Neural progenitor cell (in vitro differentiated cells): Measurements from ENCODE around the gene FAM219B. TPM values are rescaled to one million over a fixed set of nuclear protein-coding genes. Genes with fewer than 3 reads are reported as not detected.

ENCODE experiments used
- DNase-seq: peaks from one replicate; pipeline ENCODE4 v3.0.0-alpha.2; 2016; ENCODE audit warnings: low spot score
- H2AFZ ChIP-seq: fragments of 200-600 bp; sonication (generic); replicated peaks from 2 replicates; pipeline ENCODE4 v1.6.1; 2016; ENCODE audit warnings: antibody characterized with exemption
- H3F3A ChIP-seq: fragments of 200-600 bp; sonication (generic); 2 replicates; pipeline ENCODE4 v1.6.1; 2016; ENCODE audit warnings: antibody characterized with exemption, low read depth
- H3K27ac ChIP-seq: fragments of 200-600 bp; sonication (generic); 2 replicates; pipeline ENCODE4 v1.5.1; 2016; ENCODE audit warnings: mild to moderate bottlenecking
- H3K27me3 ChIP-seq: fragments of 200-600 bp; sonication (generic); 2 replicates; pipeline ENCODE4 v1.6.1; 2016; ENCODE audit warnings: mild to moderate bottlenecking, moderate library complexity
- H3K36me3 ChIP-seq: fragments of 200-600 bp; sonication (generic); 2 replicates; pipeline ENCODE4 v1.5.1; 2016
- H3K4me1 ChIP-seq: fragments of 200-600 bp; sonication (generic); 2 replicates; pipeline ENCODE4 v1.6.1; 2016; ENCODE audit warnings: mixed run types
- H3K4me2 ChIP-seq: fragments of 200-600 bp; sonication (generic); 2 replicates; pipeline ENCODE4 v1.6.1; 2016
- H3K4me3 ChIP-seq: fragments of 200-600 bp; sonication (generic); 2 replicates; pipeline ENCODE4 v1.5.1; 2016
- H3K79me2 ChIP-seq: fragments of 200-600 bp; sonication (generic); 2 replicates; pipeline ENCODE4 v1.6.1; 2016; ENCODE audit warnings: low read depth
- H3K9ac ChIP-seq: fragments of 200-600 bp; sonication (generic); 2 replicates; pipeline ENCODE4 v1.6.1; 2016
- H3K9me3 ChIP-seq: fragments of 200-600 bp; sonication (generic); 2 replicates; pipeline ENCODE4 v1.5.1; 2016; ENCODE audit warnings: low read depth
- H4K20me1 ChIP-seq: fragments of 200-600 bp; sonication (generic); 2 replicates; pipeline ENCODE4 v1.6.1; 2016; ENCODE audit warnings: low read depth
- H3K27ac Mint-ChIP-seq: 3 replicates; pipeline ENCODE4 v1.8.0; 2021; ENCODE audit warnings: mixed read lengths
- H3K27me3 Mint-ChIP-seq: 2 replicates; pipeline ENCODE4 v1.8.0; 2022; ENCODE audit warnings: low read depth, mild to moderate bottlenecking, inconsistent platforms, moderate library complexity, mixed read lengths; ENCODE audit not compliant: insufficient read depth
- H3K36me3 Mint-ChIP-seq: 3 replicates; pipeline ENCODE4 v1.8.0; 2021; ENCODE audit warnings: mixed read lengths
- H3K4me1 Mint-ChIP-seq: 3 replicates; pipeline ENCODE4 v1.8.0; 2021; ENCODE audit warnings: mixed read lengths
- H3K4me3 Mint-ChIP-seq: 3 replicates; pipeline ENCODE4 v1.8.0; 2021; ENCODE audit warnings: mild to moderate bottlenecking, moderate library complexity, mixed read lengths
- H3K9me3 Mint-ChIP-seq: 3 replicates; pipeline ENCODE4 v1.8.0; 2020; ENCODE audit warnings: mixed read lengths
- CTCF ChIP-seq: fragments of 200-600 bp; sonication (generic); IDR thresholded peaks from 2 replicates; pipeline ENCODE4 v1.5.1; 2017; ENCODE audit warnings: antibody characterized with exemption, mild to moderate bottlenecking
- EZH2 ChIP-seq: fragments of 200-600 bp; sonication (generic); IDR thresholded peaks from 2 replicates; pipeline ENCODE4 v1.6.1; 2017; ENCODE audit warnings: antibody characterized with exemption, mild to moderate bottlenecking, moderate library complexity
- EZH2phosphoT487 ChIP-seq: fragments of 200-600 bp; sonication (generic); IDR thresholded peaks from 2 replicates; pipeline ENCODE4 v1.6.1; 2017; ENCODE audit warnings: antibody characterized with exemption
- total RNA-seq: library from RNA; depleted of rRNA; stranded (reverse); fragments of >200 nt; gene quantifications from 2 replicates; pipeline ENCODE4 v1.2.3, GENCODE V29; 2015; ENCODE audit warnings: low replicate concordance

FAM219B gene
- total RNA-seq, 1 donor from 2014 or later, result 120 TPM

DNA sequence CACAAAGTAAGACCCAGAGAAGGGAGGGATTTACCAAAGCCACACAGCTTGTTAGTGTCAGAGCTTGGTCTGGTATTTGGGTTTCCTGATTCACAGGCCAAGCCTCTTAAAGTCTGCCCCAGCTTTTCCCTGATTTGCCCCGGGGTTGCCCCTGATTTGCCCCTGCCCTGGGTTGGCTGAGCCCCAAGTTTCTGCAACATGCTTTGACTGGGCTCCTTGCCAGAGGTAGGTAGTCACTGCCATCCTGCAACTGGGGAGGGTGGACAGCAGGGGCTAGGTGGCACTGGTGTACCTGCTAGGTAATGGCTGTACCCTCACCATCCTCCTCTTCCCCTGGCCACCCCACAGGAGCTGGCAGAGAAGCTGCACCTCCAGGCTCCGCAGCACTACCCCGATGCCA, 14.3 kb downstream of the FAM219B start:
- TF ChIP-seq CTCF (no peak), EZH2 (no peak), EZH2phosphoT487 (no peak)
- Histone ChIP-seq H3K36me3 (no peaks in the 10 kb centered on the region), H3K4me3 (no peak overlapping the region), H3K27ac (no peak overlapping the region), H3K27me3 (peaks cover 4% of the 10 kb centered on the region), H2AFZ (no peak overlapping the region), H4K20me1 (no peaks in the 10 kb centered on the region), H3K9ac (no peak overlapping the region), H3K4me1 (peaks cover 8% of the 10 kb centered on the region), H3K79me2 (peaks cover 12% of the 10 kb centered on the region), H3F3A (peaks cover 14% of the 10 kb centered on the region), H3K4me2 (no peak overlapping the region), H3K9me3 (no peaks in the 10 kb centered on the region)
- H3K4me3 Mint-ChIP-seq, result peak overlapping the region; percentile 76
- H3K4me1 Mint-ChIP-seq, result peaks cover 23% of the 10 kb centered on the region
- H3K36me3 Mint-ChIP-seq, result peaks cover 14% of the 10 kb centered on the region
- DNase-seq, result no peak
- H3K27ac Mint-ChIP-seq, result no peak overlapping the region
- H3K9me3 Mint-ChIP-seq, result no peaks in the 10 kb centered on the region
- peaks cover 2% of the 10 kb centered on the region for H3K27me3 Mint-ChIP-seq

DNA sequence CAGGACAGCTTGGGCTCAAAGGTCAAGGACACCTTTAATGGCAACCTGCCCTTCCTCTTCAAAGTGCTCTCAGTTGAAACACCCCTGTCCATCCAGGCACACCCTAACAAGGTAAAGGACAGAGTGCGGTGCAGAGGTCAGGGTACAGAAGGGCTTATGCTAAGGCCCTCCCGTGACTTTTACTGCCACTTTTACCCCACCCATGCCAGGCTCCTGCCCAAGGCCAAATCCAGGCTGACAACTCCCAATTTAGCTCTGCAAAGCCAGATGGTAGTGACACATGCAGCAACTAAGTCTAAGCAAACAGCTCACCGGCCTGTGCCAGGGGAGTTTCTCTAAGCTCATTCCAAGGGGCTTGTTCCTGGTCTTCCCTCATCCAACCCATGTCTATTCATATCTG, 15.2 kb downstream of the FAM219B start:
- TF ChIP-seq CTCF (no peak), EZH2 (no peak), EZH2phosphoT487 (no peak)
- peaks cover 4% of the 10 kb centered on the region for H3K27me3 ChIP-seq
- H3K4me1 Mint-ChIP-seq, result peaks cover 25% of the 10 kb centered on the region

DNA sequence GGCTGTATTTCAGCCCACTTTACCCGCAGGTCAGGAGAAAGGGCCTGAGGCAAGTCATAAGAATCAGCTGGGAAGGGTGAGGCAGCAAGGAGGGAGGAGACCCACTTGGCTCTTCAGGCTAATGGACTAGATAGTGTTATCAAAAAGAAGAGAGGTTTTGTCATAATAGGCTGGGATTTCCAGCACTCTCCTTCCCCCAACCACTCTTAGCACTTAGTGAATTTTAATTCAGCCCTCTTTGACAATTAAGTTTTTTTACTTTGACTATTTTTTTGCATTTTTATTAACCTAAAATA, 16.0 kb downstream of the FAM219B start:
- TF ChIP-seq EZH2 (no peak), EZH2phosphoT487 (no peak), CTCF (no peak)
- peaks cover 11% of the 10 kb centered on the region for H3F3A ChIP-seq
- no peak for DNase-seq
- peaks cover 25% of the 10 kb centered on the region for H3K4me1 Mint-ChIP-seq
- H2AFZ ChIP-seq, result no peak overlapping the region
- H3K4me2 ChIP-seq, result peak overlapping the region; percentile 98
- H4K20me1 ChIP-seq, result no peaks in the 10 kb centered on the region
- H3K79me2 ChIP-seq, result peaks cover 12% of the 10 kb centered on the region
- peaks cover 5% of the 10 kb centered on the region for H3K27me3 Mint-ChIP-seq
- H3K36me3 Mint-ChIP-seq, result peaks cover 14% of the 10 kb centered on the region
- H3K4me1 ChIP-seq, result peaks cover 10% of the 10 kb centered on the region
- H3K36me3 ChIP-seq, result no peaks in the 10 kb centered on the region
- H3K4me3 ChIP-seq, result peak overlapping the region; percentile 86
- peaks cover 4% of the 10 kb centered on the region for H3K27me3 ChIP-seq
- no peaks in the 10 kb centered on the region for H3K9me3 Mint-ChIP-seq
- peak overlapping the region; percentile 78 for H3K9ac ChIP-seq
- peak overlapping the region; percentile 22 for H3K27ac Mint-ChIP-seq
- H3K27ac ChIP-seq, result no peak overlapping the region
- H3K4me3 Mint-ChIP-seq, result peak overlapping the region; percentile 88
- H3K9me3 ChIP-seq, result no peaks in the 10 kb centered on the region

More for the DNA sequence above, 15.2 kb downstream of the FAM219B start:
- no peaks in the 10 kb centered on the region for H4K20me1 ChIP-seq
- no peak overlapping the region for H3K4me3 ChIP-seq
- Mint-ChIP-seq H3K4me3 (peak overlapping the region; percentile 76), H3K9me3 (no peaks in the 10 kb centered on the region), H3K27ac (no peak overlapping the region), H3K36me3 (peaks cover 14% of the 10 kb centered on the region), H3K27me3 (peaks cover 2% of the 10 kb centered on the region)
- H3K79me2 ChIP-seq, result peaks cover 12% of the 10 kb centered on the region
- no peaks in the 10 kb centered on the region for H3K36me3 ChIP-seq
- H3K9ac ChIP-seq, result no peak overlapping the region
- no peak for DNase-seq
- no peak overlapping the region for H2AFZ ChIP-seq
- no peak overlapping the region for H3K4me2 ChIP-seq
- no peaks in the 10 kb centered on the region for H3K9me3 ChIP-seq
- peaks cover 10% of the 10 kb centered on the region for H3K4me1 ChIP-seq
- H3K27ac ChIP-seq, result no peak overlapping the region
- peaks cover 11% of the 10 kb centered on the region for H3F3A ChIP-seq
